ENCODE measurements around the gene BTG3.

Gene BTG3

GRCh38 chr21:17612565-17613241, at the start of gene BTG3:
Gene BTG3, minus strand, starts transcription at chr21:17612901. Its CDS starts 3,757 bp downstream, at chr21:17609144.
- Mint-ChIP-seq H3K4me1 (peaks cover 6% of the 10 kb centered on the region), H3K27me3 (no peaks in the 10 kb centered on the region), H3K4me3 (peak within 1 kb of the TSS; percentile 90), H3K27ac (peak within 1 kb of the TSS; percentile 92), H3K36me3 (no peaks in the 10 kb centered on the region), H3K9me3 (no peaks in the 10 kb centered on the region)
- ATAC-seq (ENCODE audit: low read depth) (peak; percentile 76), DNase-seq (ENCODE audit: low spot score in 2 of 2) (peak; percentile 69 to 72)

- no peaks in the 10 kb centered on the region for H3K9me3 Mint-ChIP-seq
- peaks cover 2% of the 10 kb centered on the region for H3K4me1 Mint-ChIP-seq
- no peak overlapping the region for H3K27ac Mint-ChIP-seq
- ATAC-seq (ENCODE audit: low read depth) (no peak), DNase-seq (ENCODE audit: low spot score in 2 of 2) (no peak)
- no peak overlapping the region for H3K4me3 Mint-ChIP-seq
- H3K36me3 Mint-ChIP-seq = no peaks in the 10 kb centered on the region
- peaks cover 6% of the 10 kb centered on the region for H3K27me3 Mint-ChIP-seq
Observed at GRCh38 chr21:17660862-17661261, 48.2 kb upstream of the BTG3 start.

- Mint-ChIP-seq H3K27me3 (peaks cover 6% of the 10 kb centered on the region), H3K36me3 (no peaks in the 10 kb centered on the region), H3K4me1 (no peaks in the 10 kb centered on the region), H3K9me3 (no peaks in the 10 kb centered on the region), H3K27ac (no peak overlapping the region), H3K4me3 (no peak overlapping the region)
- DNase-seq (ENCODE audit: low spot score in 2 of 2) = no peak
- ATAC-seq (ENCODE audit: low read depth) = no peak
Observed at GRCh38 chr21:17660452-17660851, 47.8 kb upstream of the BTG3 start.

- no peak for ATAC-seq (ENCODE audit: low read depth)
- H3K36me3 Mint-ChIP-seq = no peaks in the 10 kb centered on the region
- H3K4me3 Mint-ChIP-seq = no peak overlapping the region
Observed at GRCh38 chr21:17658931-17659330, 46.2 kb upstream of the BTG3 start.

GRCh38 chr21:17651526-17651925, 38.8 kb upstream of the BTG3 start:
- ATAC-seq (ENCODE audit: low read depth) (no peak), DNase-seq (ENCODE audit: low spot score in 2 of 2) (no peak)
- no peak overlapping the region for H3K27ac Mint-ChIP-seq
- no peaks in the 10 kb centered on the region for H3K4me1 Mint-ChIP-seq
- H3K9me3 Mint-ChIP-seq = peaks cover 2% of the 10 kb centered on the region
- peaks cover 4% of the 10 kb centered on the region for H3K27me3 Mint-ChIP-seq
- H3K36me3 Mint-ChIP-seq = peaks cover 3% of the 10 kb centered on the region
- H3K4me3 Mint-ChIP-seq = no peak overlapping the region

More at GRCh38 chr21:17658931-17659330, 46.2 kb upstream of the BTG3 start:
- H3K9me3 Mint-ChIP-seq = no peaks in the 10 kb centered on the region
- no peaks in the 10 kb centered on the region for H3K4me1 Mint-ChIP-seq
- peaks cover 6% of the 10 kb centered on the region for H3K27me3 Mint-ChIP-seq
- no peak overlapping the region for H3K27ac Mint-ChIP-seq
- DNase-seq (ENCODE audit: low spot score in 2 of 2) = no peak

GRCh38 chr21:17650292-17650691, 37.6 kb upstream of the BTG3 start:
- ATAC-seq (ENCODE audit: low read depth) = no peak
- DNase-seq (ENCODE audit: low spot score in 2 of 2) = no peak
- H3K27me3 Mint-ChIP-seq = peaks cover 2% of the 10 kb centered on the region
- H3K4me3 Mint-ChIP-seq = no peak overlapping the region
- no peaks in the 10 kb centered on the region for H3K4me1 Mint-ChIP-seq
- H3K9me3 Mint-ChIP-seq = peaks cover 2% of the 10 kb centered on the region
- H3K27ac Mint-ChIP-seq = no peak overlapping the region
- peaks cover 3% of the 10 kb centered on the region for H3K36me3 Mint-ChIP-seq

- ATAC-seq (ENCODE audit: low read depth) (no peak), DNase-seq (ENCODE audit: low spot score in 2 of 2) (no peak)
- Mint-ChIP-seq H3K27ac (no peak overlapping the region), H3K4me1 (no peaks in the 10 kb centered on the region), H3K4me3 (no peak overlapping the region), H3K9me3 (peaks cover 2% of the 10 kb centered on the region), H3K27me3 (peaks cover 2% of the 10 kb centered on the region), H3K36me3 (peaks cover 3% of the 10 kb centered on the region)
Observed at GRCh38 chr21:17646790-17647189, 34.1 kb upstream of the BTG3 start.

- Mint-ChIP-seq H3K4me1 (no peaks in the 10 kb centered on the region), H3K36me3 (peaks cover 8% of the 10 kb centered on the region), H3K4me3 (no peak overlapping the region), H3K27ac (no peak overlapping the region), H3K27me3 (peaks cover 2% of the 10 kb centered on the region), H3K9me3 (peaks cover 2% of the 10 kb centered on the region)
- DNase-seq (ENCODE audit: low spot score in 2 of 2) (no peak), ATAC-seq (ENCODE audit: low read depth) (no peak)
Observed at GRCh38 chr21:17644186-17644585, 31.5 kb upstream of the BTG3 start.

- no peak overlapping the region for H3K27ac Mint-ChIP-seq
- H3K27me3 Mint-ChIP-seq = peaks cover 2% of the 10 kb centered on the region
- DNase-seq (ENCODE audit: low spot score in 2 of 2) (no peak), ATAC-seq (ENCODE audit: low read depth) (no peak)
- H3K36me3 Mint-ChIP-seq = peaks cover 5% of the 10 kb centered on the region
- no peak overlapping the region for H3K4me3 Mint-ChIP-seq
- no peaks in the 10 kb centered on the region for H3K4me1 Mint-ChIP-seq
- H3K9me3 Mint-ChIP-seq = no peaks in the 10 kb centered on the region
Observed at GRCh38 chr21:17640821-17641220, 28.1 kb upstream of the BTG3 start.

GRCh38 chr21:17636711-17637110, 24.0 kb upstream of the BTG3 start:
- Mint-ChIP-seq H3K4me3 (no peak overlapping the region), H3K27ac (no peak overlapping the region), H3K9me3 (no peaks in the 10 kb centered on the region), H3K4me1 (no peaks in the 10 kb centered on the region), H3K27me3 (peaks cover 2% of the 10 kb centered on the region), H3K36me3 (peaks cover 5% of the 10 kb centered on the region)
- ATAC-seq (ENCODE audit: low read depth) = no peak
- DNase-seq (ENCODE audit: low spot score in 2 of 2) = no peak

- Mint-ChIP-seq H3K27ac (no peak overlapping the region), H3K4me3 (no peak overlapping the region), H3K27me3 (peaks cover 2% of the 10 kb centered on the region), H3K4me1 (peaks cover 3% of the 10 kb centered on the region), H3K36me3 (no peaks in the 10 kb centered on the region), H3K9me3 (no peaks in the 10 kb centered on the region)
- ATAC-seq (ENCODE audit: low read depth) (no peak), DNase-seq (ENCODE audit: low spot score in 2 of 2) (no peak)
Observed at GRCh38 chr21:17631195-17631594, 18.5 kb upstream of the BTG3 start.

GRCh38 chr21:17622018-17622417, 9.3 kb upstream of the BTG3 start:
- no peaks in the 10 kb centered on the region for H3K4me1 Mint-ChIP-seq
- no peaks in the 10 kb centered on the region for H3K36me3 Mint-ChIP-seq
- no peak overlapping the region for H3K27ac Mint-ChIP-seq
- ATAC-seq (ENCODE audit: low read depth) (no peak), DNase-seq (ENCODE audit: low spot score in 2 of 2) (no peak)
- peaks cover 8% of the 10 kb centered on the region for H3K27me3 Mint-ChIP-seq
- no peaks in the 10 kb centered on the region for H3K9me3 Mint-ChIP-seq
- H3K4me3 Mint-ChIP-seq = no peak overlapping the region

GRCh38 chr21:17616831-17617230, 4.1 kb upstream of the BTG3 start:
- DNase-seq (ENCODE audit: low spot score in 2 of 2) (no peak), ATAC-seq (ENCODE audit: low read depth) (no peak)
- H3K9me3 Mint-ChIP-seq = no peaks in the 10 kb centered on the region
- no peaks in the 10 kb centered on the region for H3K36me3 Mint-ChIP-seq
- no peak overlapping the region for H3K4me3 Mint-ChIP-seq
- no peaks in the 10 kb centered on the region for H3K27me3 Mint-ChIP-seq
- no peak overlapping the region for H3K27ac Mint-ChIP-seq
- no peaks in the 10 kb centered on the region for H3K4me1 Mint-ChIP-seq

GRCh38 chr21:17613242-17613676, 558 bp upstream of the BTG3 start:
- ATAC-seq (ENCODE audit: low read depth) (no peak), DNase-seq (ENCODE audit: low spot score in 2 of 2) (no peak)
- Mint-ChIP-seq H3K27ac (peak overlapping the region; percentile 55), H3K27me3 (no peaks in the 10 kb centered on the region), H3K36me3 (no peaks in the 10 kb centered on the region), H3K9me3 (no peaks in the 10 kb centered on the region), H3K4me1 (peaks cover 6% of the 10 kb centered on the region), H3K4me3 (peak overlapping the region; percentile 85)

- Mint-ChIP-seq H3K27ac (peak overlapping the region; percentile 92), H3K4me1 (peaks cover 6% of the 10 kb centered on the region), H3K27me3 (no peaks in the 10 kb centered on the region), H3K9me3 (no peaks in the 10 kb centered on the region), H3K36me3 (peaks cover 1% of the 10 kb centered on the region), H3K4me3 (peak overlapping the region; percentile 90)
- DNase-seq (ENCODE audit: low spot score in 2 of 2) = peak in 1 of 2 donors; percentile 20
- ATAC-seq (ENCODE audit: low read depth) = peak; percentile 10
Observed at GRCh38 chr21:17612023-17612564, 607 bp downstream of the BTG3 start.

Data from memory B cell (primary cell).